Fibroblast of mammary gland (primary cell): ENCODE data around the gene CCL5.
"Not testable (repeated sequence)": the region's sequence is repeated elsewhere in the genome, so short reads cannot be mapped to it uniquely, and the experiment has no call there.

Experiments used
- DNase-seq: peaks from one replicate; pipeline ENCODE4 v3.0.0-alpha.2; 2010; ENCODE audit warnings: low read depth
- H3K4me3 ChIP-seq: 2 replicates; pipeline ENCODE4 v1.5.1; 2011; ENCODE audit warnings: low read depth, mild to moderate bottlenecking, low read length, moderate library complexity; ENCODE audit not compliant: control insufficient read depth
- CTCF ChIP-seq: conservative IDR thresholded peaks from 2 replicates; pipeline ENCODE4 v1.5.1; 2011; ENCODE audit warnings: low read depth, low read length, inconsistent platforms; ENCODE audit not compliant: control insufficient read depth, insufficient read depth

The CCL5 gene

GRCh38 chr17:35900280-35900679 lies 20.1 kb upstream of the CCL5 start:
- no peak for DNase-seq
- no peak for TF ChIP-seq CTCF
- H3K4me3 ChIP-seq, result no peak overlapping the region

GRCh38 chr17:35898283-35899070 lies 18.3 kb upstream of the CCL5 start:
- DNase-seq, result no peak
- TF ChIP-seq CTCF, result no peak
- no peak overlapping the region for H3K4me3 ChIP-seq

- DNase-seq, H3K4me3 ChIP-seq: not testable (repeated sequence)
These were observed 17.6 kb upstream of the CCL5 start for GRCh38 chr17:35897772-35898171.

GRCh38 chr17:35895636-35896587 lies 15.8 kb upstream of the CCL5 start:
- no peak for DNase-seq
- TF ChIP-seq CTCF, result no peak
- no peak overlapping the region for H3K4me3 ChIP-seq

- no peak for TF ChIP-seq CTCF
- no peak overlapping the region for H3K4me3 ChIP-seq
- DNase-seq, result no peak
These were observed 14.0 kb upstream of the CCL5 start for GRCh38 chr17:35894206-35894605.

GRCh38 chr17:35893751-35894150 lies 13.6 kb upstream of the CCL5 start:
- no peak for TF ChIP-seq CTCF
- no peak for DNase-seq
- no peak overlapping the region for H3K4me3 ChIP-seq
